Erythroblast (primary cell): ENCODE measurements around the gene DNAJA1.

Experiments used
- GATA1 ChIP-seq: IDR thresholded peaks from 2 replicates; pipeline ENCODE4 v1.6.1; 2011; ENCODE audit warnings: low read depth, mild to moderate bottlenecking, control low read depth, low read length, moderate library complexity
- POLR2A ChIP-seq: IDR thresholded peaks from 2 replicates; pipeline ENCODE4 v1.6.1; 2011; ENCODE audit warnings: mild to moderate bottlenecking, low read length

DNA sequence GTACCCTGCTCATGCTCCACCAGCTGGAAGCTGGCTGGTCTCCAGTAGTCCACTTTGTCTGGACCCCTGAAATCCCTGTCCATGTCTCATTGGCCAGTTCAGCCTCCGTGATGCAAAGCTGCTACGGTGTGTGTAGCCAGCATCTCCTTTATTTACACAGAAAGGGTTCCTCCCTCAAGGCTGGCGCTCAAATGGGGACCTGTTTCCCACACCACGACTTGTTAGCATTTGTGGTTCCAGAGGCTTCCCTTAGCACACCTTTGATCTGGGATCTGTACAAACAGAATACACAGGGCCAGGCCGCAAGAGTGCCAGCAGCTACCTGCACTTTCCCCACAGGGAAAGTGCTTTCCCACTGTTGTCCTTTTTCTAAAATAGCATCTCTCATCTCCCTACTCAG is 57.1 kb downstream of the DNAJA1 start:
- TF ChIP-seq POLR2A (no peak), GATA1 (no peak)
